HepG2 (cell line): ENCODE measurements around the gene CLDN15. TPM values are rescaled to one million over a fixed set of nuclear protein-coding genes. Genes with fewer than 3 reads are reported as not detected.

ENCODE experiments used
- ATAC-seq: fragments of 200-7000 bp; cut with Tn5 transposase; 3 replicates; pipeline ENCODE4 v1.9.1; 2020; ENCODE audit warnings: mild to moderate bottlenecking, moderate library complexity
- BruUV-seq: library from RNA; stranded (reverse); fragments of 400-500 nt; replicated peaks from 2 replicates; lab custom pipeline; 2021; lab: Mats Ljungman, UMichigan
- CTCF ChIA-PET: fragments of 300-600 bp; formaldehyde crosslinking; extraction: SDS; loops from one replicate; lab custom pipeline; 2021; ENCODE audit warnings: low total read pairs, inconsistent platforms, low intra/inter-chr PET ratio; lab: Yijun Ruan, JAX
- POLR2A ChIA-PET: fragments of 350-600 bp; sonication (Branson Sonifier 250); formaldehyde crosslinking; loops from one replicate; lab custom pipeline; 2020; ENCODE audit warnings: antibody characterized with exemption, inconsistent platforms; lab: Yijun Ruan, JAX
- DNase-seq: peaks from one replicate; pipeline ENCODE4 v3.0.0-alpha.2; 2015; ENCODE audit warnings: low spot score
- FAIRE-seq: peaks from 3 replicates; lab custom pipeline; 2011; peaks lifted over from hg19 to GRCh38; lab: Jason Lieb, UNC
- H2AFZ ChIP-seq: one replicate; pipeline ENCODE4 v1.6.1; 2011; ENCODE audit warnings: low read length, inconsistent platforms
- H3K27ac ChIP-seq: fragments of 300-600 bp; 3 replicates; pipeline ENCODE4 v1.8.0; 2011; ENCODE audit warnings: mixed run types, mild to moderate bottlenecking, mixed read lengths, low read length, inconsistent platforms; ENCODE audit not compliant: insufficient read depth; ENCODE audit errors: extremely low read length
- H3K27me3 ChIP-seq, 2 experiments: fragments of 200-600 bp in 1 of 2; 2 replicates in 1 of 2; 3 replicates in 1 of 2; pipeline versions ENCODE4 v1.6.0 to v1.8.0; 2011; ENCODE audit warnings: low read length in 2 of 2, mild to moderate bottlenecking in 2 of 2, moderate library complexity in 2 of 2, inconsistent platforms in 1 of 2; ENCODE audit not compliant: insufficient read depth in 2 of 2, control insufficient read depth in 1 of 2
- H3K36me3 ChIP-seq, 2 experiments: fragments of 200-600 bp in 1 of 2; replicated peaks in 1 of 2; 2 replicates in 1 of 2; 3 replicates in 1 of 2; pipeline versions ENCODE4 v1.5.1 to v1.8.0; 2011; ENCODE audit warnings: low read length in 2 of 2, inconsistent platforms in 1 of 2; ENCODE audit not compliant: insufficient read depth in 2 of 2, control insufficient read depth in 1 of 2
- H3K4me1 ChIP-seq: 2 replicates; pipeline ENCODE4 v1.5.1; 2012; ENCODE audit warnings: low read length, inconsistent platforms; ENCODE audit not compliant: insufficient read depth
- H3K4me2 ChIP-seq: 2 replicates; pipeline ENCODE4 v1.6.0; 2011; ENCODE audit warnings: low read depth, low read length, inconsistent platforms
- H3K4me3 ChIP-seq, 3 experiments: fragments of 200-600 bp in 1 of 3; sonication (generic), shearing (Covaris generic) in 1 of 3; replicated peaks in 1 of 3; 2 replicates each; pipeline ENCODE4 v1.5.1; 2011 to 2016; ENCODE audit warnings: low read length in 3 of 3, inconsistent platforms in 2 of 3, low read depth in 2 of 3, mild to moderate bottlenecking in 2 of 3, control low read depth in 1 of 3, mixed read lengths in 1 of 3; ENCODE audit not compliant: insufficient read depth in 1 of 3
- H3K79me2 ChIP-seq: one replicate; pipeline ENCODE4 v1.6.1; 2011; ENCODE audit warnings: low read length, inconsistent platforms; ENCODE audit not compliant: insufficient read depth
- H3K9ac ChIP-seq: 2 replicates; pipeline ENCODE4 v1.6.0; 2011; ENCODE audit warnings: mild to moderate bottlenecking, low read depth, low read length, inconsistent platforms; ENCODE audit not compliant: insufficient read depth
- H3K9me3 ChIP-seq: 2 replicates; pipeline ENCODE4 v1.5.1; 2012; ENCODE audit warnings: mild to moderate bottlenecking, low read length
- H4K20me1 ChIP-seq: 2 replicates; pipeline ENCODE4 v1.6.0; 2011; ENCODE audit warnings: inconsistent platforms, mild to moderate bottlenecking, low read length, moderate library complexity; ENCODE audit not compliant: insufficient read depth
- AGO2 ChIP-seq: fragments of 200-400 bp; formaldehyde crosslinking; optimal IDR thresholded peaks from 2 replicates; pipeline ENCODE3; 2017; ENCODE audit warnings: mild to moderate bottlenecking, low read depth, low read length, moderate library complexity
- CREB3 ChIP-seq: sonication (generic); formaldehyde crosslinking; IDR thresholded peaks from 2 replicates; pipeline ENCODE4 v1.5.0; 2020; ENCODE audit warnings: missing genetic modification reagents
- HNF4G ChIP-seq, 2 experiments: sonication (generic) in 1 of 2; formaldehyde crosslinking in 1 of 2; IDR thresholded peaks; 2 replicates each; pipeline versions ENCODE4 v1.4.0 to v1.6.1; 2011 to 2020; ENCODE audit warnings: borderline replicate concordance in 2 of 2, low read depth in 2 of 2, mild to moderate bottlenecking in 2 of 2, low read length in 1 of 2, missing genetic modification reagents in 1 of 2, moderate library complexity in 1 of 2
- IRF2 ChIP-seq: IDR thresholded peaks from 2 replicates; pipeline ENCODE4 v1.6.1; 2018; ENCODE audit warnings: missing genetic modification reagents, missing compliant biosample characterization
- KMT2A ChIP-seq: sonication (generic); formaldehyde crosslinking; IDR thresholded peaks from 2 replicates; pipeline ENCODE4 v1.4.0; 2020; ENCODE audit warnings: missing genetic modification reagents
- MZF1 ChIP-seq: sonication (generic); formaldehyde crosslinking; IDR thresholded peaks from 2 replicates; pipeline ENCODE4 v1.8.1; 2023; ENCODE audit warnings: mild to moderate bottlenecking, missing genetic modification reagents, borderline replicate concordance
- PCBP1 ChIP-seq: fragments of 200-400 bp; formaldehyde crosslinking; IDR thresholded peaks from 2 replicates; pipeline ENCODE4 v1.6.1; 2017; ENCODE audit warnings: mild to moderate bottlenecking, low read depth, low read length, borderline replicate concordance
- POLR2A ChIP-seq, 2 experiments: IDR thresholded peaks; 2 replicates each; pipeline ENCODE4 v1.6.1; 2011; ENCODE audit warnings: low read depth in 2 of 2, low read length in 2 of 2, mild to moderate bottlenecking in 1 of 2, moderate library complexity in 1 of 2; ENCODE audit not compliant: insufficient read depth in 1 of 2
- RBFOX2 ChIP-seq: fragments of 200-400 bp; formaldehyde crosslinking; IDR thresholded peaks from 2 replicates; pipeline ENCODE4 v1.6.1; 2017; ENCODE audit warnings: low read depth, mild to moderate bottlenecking, low read length
- RORA ChIP-seq: sonication (generic); formaldehyde crosslinking; IDR thresholded peaks from 2 replicates; pipeline ENCODE4 v1.5.0; 2020; ENCODE audit warnings: mild to moderate bottlenecking, missing genetic modification reagents, moderate library complexity
- SALL2 ChIP-seq: sonication (generic); formaldehyde crosslinking; IDR thresholded peaks from 2 replicates; pipeline ENCODE4 v1.8.1; 2023; ENCODE audit warnings: mild to moderate bottlenecking, missing genetic modification reagents, inconsistent platforms
- SSRP1 ChIP-seq: IDR thresholded peaks from 2 replicates; pipeline ENCODE4 v1.6.1; 2016; ENCODE audit warnings: control low read depth
- ZNF10 ChIP-seq: sonication (generic); formaldehyde crosslinking; IDR thresholded peaks from 2 replicates; pipeline ENCODE4 v1.4.0; 2020; ENCODE audit warnings: mild to moderate bottlenecking, low read depth, missing genetic modification reagents, borderline replicate concordance
- ZNF3 ChIP-seq: IDR thresholded peaks from 2 replicates; pipeline ENCODE4 v1.7.0; 2017; ENCODE audit warnings: inconsistent platforms
- ZNF317 ChIP-seq: sonication (generic); formaldehyde crosslinking; IDR thresholded peaks from 2 replicates; pipeline ENCODE4 v1.5.0; 2020; ENCODE audit warnings: mild to moderate bottlenecking, missing genetic modification reagents
- ZNF331 ChIP-seq: sonication (generic); formaldehyde crosslinking; IDR thresholded peaks from 2 replicates; pipeline ENCODE4 v1.4.0; 2020; ENCODE audit warnings: missing genetic modification reagents
- ZSCAN31 ChIP-seq: sonication (generic); formaldehyde crosslinking; IDR thresholded peaks from 2 replicates; pipeline ENCODE4 v1.5.0; 2020; ENCODE audit warnings: low read depth, mild to moderate bottlenecking, missing genetic modification reagents
- WGBS: methylation state at CpG from one replicate; pipeline ENCODE4 v1.1.6; 2017; ENCODE audit warnings: low lambda C conversion rate; 5-methylcytosine and 5-hydroxymethylcytosine counted together
- in situ Hi-C: cut with HindIII; loops from 2 replicates; pipeline ENCODE4 v1.10.0; 2017; ENCODE audit warnings: low pct_unique_long_range_greater_than_20kb; ENCODE audit not compliant: extremely low pct_ligation_motif_present
- intact Hi-C: fragments of 100-400 bp; cut with micrococcal nuclease; formaldehyde crosslinking; loops from one replicate; pipeline ENCODE4 v1.10.0; 2022; ENCODE audit not compliant: unreplicated experiment
- polyA plus RNA-seq, 8 experiments: library from polyadenylated mRNA; depleted of rRNA in 3 of 8; stranded (reverse) in 7 of 8; unstranded in 1 of 8; fragments of >200 nt; fragmentation: Illumina TruSeq in 4 of 8; extraction: Trizol in 4 of 8; gene quantifications; 2 replicates each; pipeline versions ENCODE4 v1.2.1 to v1.2.3, GENCODE V29; 2011 to 2016; ENCODE audit warnings: low read depth in 4 of 8, missing spikeins in 1 of 8, mixed read lengths in 1 of 8; ENCODE audit not compliant: insufficient read depth in 1 of 8
- total RNA-seq, 5 experiments: library from RNA; depleted of rRNA; stranded (reverse); fragments of >200 nt; fragmentation: Illumina TruSeq; extraction: Trizol; gene quantifications; 2 replicates each; pipeline ENCODE4 v1.2.3, GENCODE V29; 2016; ENCODE audit warnings: low read depth in 1 of 5
- TF ChIP-seq, protein P1 (sequence below): IDR thresholded peaks from 2 replicates; pipeline ENCODE4 v1.6.1; 2016; ENCODE audit warnings: low read depth, control low read depth
- TF ChIP-seq, protein P2 (sequence below): sonication (generic); formaldehyde crosslinking; IDR thresholded peaks from 2 replicates; pipeline ENCODE4 v1.5.0; 2020; ENCODE audit warnings: mild to moderate bottlenecking, missing genetic modification reagents

CLDN15 gene
- total and polyA plus RNA-seq, 2 of the 13 experiments (the other 11 are each of a cell fraction or from before 2014, with no cell fraction given) = 7.1 to 17.8 TPM

DNA sequence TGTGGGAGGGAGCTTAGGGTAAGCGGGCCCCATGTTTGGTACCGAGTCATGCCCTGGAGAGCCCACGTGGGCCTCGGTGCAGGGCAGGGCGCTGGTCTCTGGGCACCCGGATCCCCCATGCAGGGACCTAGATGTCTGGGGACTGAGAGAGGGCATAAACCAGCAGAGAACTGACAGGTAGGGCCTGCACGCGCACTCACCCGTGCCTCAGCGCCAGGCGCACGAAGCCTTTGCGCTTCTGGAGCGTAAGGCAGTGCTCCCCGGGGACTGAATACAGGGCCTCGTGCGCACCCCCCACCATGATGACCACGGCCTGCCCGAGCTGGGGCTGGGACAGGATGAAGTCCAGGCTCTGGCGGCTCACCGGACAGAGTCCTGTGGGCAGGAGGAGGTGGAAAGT, 39.6 kb downstream of the CLDN15 start:
- in situ Hi-C loops = no loop called here
- ATAC-seq = no peak
- H3K36me3 ChIP-seq = peaks cover 0 to 2% of the 10 kb centered on the region in 2 experiments; a peak in 1 of 5 replicates
- TF ChIP-seq KMT2A (CRISPR knock-in tag) (no peak), AGO2 (peak; percentile 69), ZNF331 (CRISPR knock-in tag) (no peak), RBFOX2 (peak; percentile 74), ZNF10 (CRISPR knock-in tag) (no peak), ZSCAN31 (CRISPR knock-in tag) (no peak), RORA (CRISPR knock-in tag) (no peak), MZF1 (CRISPR knock-in tag) (no peak), PCBP1 (no peak), CREB3 (CRISPR knock-in tag) (no peak), ZNF317 (CRISPR knock-in tag) (no peak), POLR2A (IDR thresholded peaks at IDR 0.05; ENCODE audit: insufficient read depth in 1 of 2, low read depth in 2 of 2, low read length in 2 of 2) (peak in 1 of 2 experiments; percentile 40; a peak in 1 of 4 replicates), SSRP1 (CRISPR knock-in tag) (no peak), IRF2 (no peak), SALL2 (no peak), ZNF3 (no peak), HNF4G (IDR thresholded peaks at IDR 0.05; ENCODE audit: borderline replicate concordance, low read depth, low read length) (no peak), HNF4G (CRISPR knock-in tag; IDR thresholded peaks at IDR 0.05; ENCODE audit: borderline replicate concordance, low read depth) (no peak)
- TF ChIP-seq, protein P1, sequence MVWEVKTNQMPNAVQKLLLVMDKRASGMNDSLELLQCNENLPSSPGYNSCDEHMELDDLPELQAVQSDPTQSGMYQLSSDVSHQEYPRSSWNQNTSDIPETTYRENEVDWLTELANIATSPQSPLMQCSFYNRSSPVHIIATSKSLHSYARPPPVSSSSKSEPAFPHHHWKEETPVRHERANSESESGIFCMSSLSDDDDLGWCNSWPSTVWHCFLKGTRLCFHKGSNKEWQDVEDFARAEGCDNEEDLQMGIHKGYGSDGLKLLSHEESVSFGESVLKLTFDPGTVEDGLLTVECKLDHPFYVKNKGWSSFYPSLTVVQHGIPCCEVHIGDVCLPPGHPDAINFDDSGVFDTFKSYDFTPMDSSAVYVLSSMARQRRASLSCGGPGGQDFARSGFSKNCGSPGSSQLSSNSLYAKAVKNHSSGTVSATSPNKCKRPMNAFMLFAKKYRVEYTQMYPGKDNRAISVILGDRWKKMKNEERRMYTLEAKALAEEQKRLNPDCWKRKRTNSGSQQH = no peak
- TF ChIP-seq, protein P2, sequence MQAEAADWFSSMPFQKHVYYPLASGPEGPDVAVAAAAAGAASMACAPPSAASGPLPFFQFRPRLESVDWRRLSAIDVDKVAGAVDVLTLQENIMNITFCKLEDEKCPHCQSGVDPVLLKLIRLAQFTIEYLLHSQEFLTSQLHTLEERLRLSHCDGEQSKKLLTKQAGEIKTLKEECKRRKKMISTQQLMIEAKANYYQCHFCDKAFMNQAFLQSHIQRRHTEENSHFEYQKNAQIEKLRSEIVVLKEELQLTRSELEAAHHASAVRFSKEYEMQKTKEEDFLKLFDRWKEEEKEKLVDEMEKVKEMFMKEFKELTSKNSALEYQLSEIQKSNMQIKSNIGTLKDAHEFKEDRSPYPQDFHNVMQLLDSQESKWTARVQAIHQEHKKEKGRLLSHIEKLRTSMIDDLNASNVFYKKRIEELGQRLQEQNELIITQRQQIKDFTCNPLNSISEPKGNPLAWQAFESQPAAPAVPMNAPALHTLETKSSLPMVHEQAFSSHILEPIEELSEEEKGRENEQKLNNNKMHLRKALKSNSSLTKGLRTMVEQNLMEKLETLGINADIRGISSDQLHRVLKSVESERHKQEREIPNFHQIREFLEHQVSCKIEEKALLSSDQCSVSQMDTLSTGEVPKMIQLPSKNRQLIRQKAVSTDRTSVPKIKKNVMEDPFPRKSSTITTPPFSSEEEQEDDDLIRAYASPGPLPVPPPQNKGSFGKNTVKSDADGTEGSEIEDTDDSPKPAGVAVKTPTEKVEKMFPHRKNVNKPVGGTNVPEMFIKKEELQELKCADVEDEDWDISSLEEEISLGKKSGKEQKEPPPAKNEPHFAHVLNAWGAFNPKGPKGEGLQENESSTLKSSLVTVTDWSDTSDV (CRISPR knock-in tag) = no peak

More for the DNA sequence above, 39.6 kb downstream of the CLDN15 start:
- no peak overlapping the region for H3K27ac ChIP-seq
- no TSS peak for BruUV-seq
- intact Hi-C loops = no loop called here
- DNase-seq = no peak
- peaks cover 3% of the 10 kb centered on the region; the same call in 1 of the 2 replicates for H4K20me1 ChIP-seq
- H3K4me3 ChIP-seq = no peak overlapping the region
- no peaks in the 10 kb centered on the region for H3K9me3 ChIP-seq
- 100% methylated on average over 6 of the region's 21 CpGs for WGBS
- H2AFZ ChIP-seq = no peak overlapping the region
- no peaks in the 10 kb centered on the region; a peak in 1 of 5 replicates for H3K27me3 ChIP-seq
- H3K79me2 ChIP-seq = peaks cover 12% of the 10 kb centered on the region
- ChIA-PET POLR2A (interaction anchor here (3.7 to 11.6 kb wide), 2 partner anchors 15 to 17 kb away, joined by 22 to 202 read pairs; partner anchors contain the start of genes PLOD3 and ZNHIT1), CTCF (no interaction called here)
- H3K4me2 ChIP-seq = no peak overlapping the region
- H3K4me1 ChIP-seq = peaks cover 50% of the 10 kb centered on the region
- no peak for FAIRE-seq
- no peak overlapping the region for H3K9ac ChIP-seq
